GM12878 (cell line): ENCODE results near the gene POLR2B. TPM values are rescaled to one million over a fixed set of nuclear protein-coding genes. Genes with fewer than 3 reads are reported as not detected.

Source experiments
- ATAC-seq: fragments of 200-7000 bp; cut with Tn5 transposase; 3 replicates; pipeline ENCODE4 v1.9.1; 2020; ENCODE audit warnings: mild to moderate bottlenecking, moderate library complexity
- BruUV-seq: library from RNA; stranded (reverse); fragments of 400-500 nt; replicated peaks from 2 replicates; lab custom pipeline; 2021; lab: Mats Ljungman, UMichigan
- CTCF ChIA-PET: fragments of 300-600 bp; sonication (Branson Sonifier 250); formaldehyde crosslinking; extraction: SDS; loops from one replicate; lab custom pipeline; 2021; ENCODE audit warnings: inconsistent platforms; lab: Yijun Ruan, JAX
- POLR2A ChIA-PET: fragments of 350-600 bp; formaldehyde crosslinking; extraction: SDS; loops from one replicate; lab custom pipeline; 2021; ENCODE audit warnings: inconsistent platforms; lab: Charles Lee
- RAD21 ChIA-PET: fragments of 300-600 bp; sonication (Branson Sonifier 250); formaldehyde crosslinking; loops from one replicate; lab custom pipeline; 2023; ENCODE audit warnings: antibody characterized with exemption; ENCODE audit not compliant: unreplicated experiment; lab: Charles Lee
- SMC1A ChIA-PET: fragments of 300-600 bp; sonication (Branson Sonifier 250); formaldehyde crosslinking; loops from one replicate; lab custom pipeline; 2023; ENCODE audit not compliant: unreplicated experiment, uncharacterized antibody; lab: Charles Lee
- DNase-seq: peaks from one replicate; pipeline ENCODE4 v3.0.0-alpha.2; 2011; ENCODE audit warnings: low read depth, low spot score
- FAIRE-seq: peaks from 3 replicates; lab custom pipeline; 2011; peaks lifted over from hg19 to GRCh38; lab: Jason Lieb, UNC
- H2AFZ ChIP-seq: 2 replicates; pipeline ENCODE4 v1.6.0; 2011; ENCODE audit warnings: low read depth, low read length, control low read depth; ENCODE audit not compliant: control insufficient read depth
- H3K27ac ChIP-seq: 2 replicates; pipeline ENCODE4 v1.5.1; 2011; ENCODE audit warnings: control low read depth; ENCODE audit not compliant: control insufficient read depth, insufficient read depth
- H3K27me3 ChIP-seq, 2 experiments: replicated peaks in 1 of 2; 2 replicates each; pipeline versions ENCODE4 v1.6.0 to v1.6.1; 2011; ENCODE audit warnings: low read length in 1 of 2; ENCODE audit not compliant: control insufficient read depth in 2 of 2, insufficient read depth in 2 of 2
- H3K36me3 ChIP-seq, 2 experiments: 2 replicates each; pipeline ENCODE4 v1.5.1; 2011; ENCODE audit warnings: low read length in 1 of 2; ENCODE audit not compliant: control insufficient read depth in 2 of 2, insufficient read depth in 2 of 2
- H3K4me1 ChIP-seq: 2 replicates; pipeline ENCODE4 v1.6.1; 2011; ENCODE audit warnings: mild to moderate bottlenecking, low read length, moderate library complexity, mixed read lengths; ENCODE audit not compliant: control insufficient read depth, insufficient read depth
- H3K4me2 ChIP-seq: 2 replicates; pipeline ENCODE4 v1.6.0; 2011; ENCODE audit warnings: control low read depth; ENCODE audit not compliant: control insufficient read depth, insufficient read depth
- H3K4me3 ChIP-seq: fragments of 200-600 bp; sonication (generic); 2 replicates; pipeline ENCODE4 v1.5.1; 2016
- H3K79me2 ChIP-seq: 2 replicates; pipeline ENCODE4 v1.6.0; 2011; ENCODE audit warnings: low read length; ENCODE audit not compliant: control insufficient read depth, insufficient read depth
- H3K9ac ChIP-seq: 2 replicates; pipeline ENCODE4 v1.8.0; 2011; ENCODE audit warnings: low read length, control low read depth, mixed read lengths; ENCODE audit not compliant: control insufficient read depth, insufficient read depth
- H3K9me3 ChIP-seq: replicated peaks from 3 replicates; pipeline ENCODE4 v1.5.1; 2011; ENCODE audit warnings: mild to moderate bottlenecking, low read length; ENCODE audit not compliant: control insufficient read depth, insufficient read depth
- H4K20me1 ChIP-seq: 2 replicates; pipeline ENCODE4 v1.6.0; 2011; ENCODE audit not compliant: control insufficient read depth, insufficient read depth
- CBX5 ChIP-seq: sonication (generic); IDR thresholded peaks from 2 replicates; pipeline ENCODE4 v1.6.1; 2016; ENCODE audit warnings: low read depth, moderate library complexity, mild to moderate bottlenecking, inconsistent platforms
- EED ChIP-seq: sonication (generic); IDR thresholded peaks from 2 replicates; pipeline ENCODE4 v1.6.1; 2016; ENCODE audit warnings: antibody characterized with exemption, low read depth
- KAT2A ChIP-seq: conservative IDR thresholded peaks from 2 replicates; pipeline ENCODE4 v1.6.1; 2011; ENCODE audit warnings: low read depth, low read length; ENCODE audit not compliant: control insufficient read depth
- SREBF2 ChIP-seq: IDR thresholded peaks from 2 replicates; pipeline ENCODE4 v1.6.1; 2012; ENCODE audit warnings: mild to moderate bottlenecking, low read length
- SUPT20H ChIP-seq: IDR thresholded peaks from 2 replicates; pipeline ENCODE4 v1.6.1; 2011; ENCODE audit warnings: low read depth, mild to moderate bottlenecking, low read length, moderate library complexity, borderline replicate concordance; ENCODE audit not compliant: control insufficient read depth
- ZSCAN29 ChIP-seq: fragments of 450-650 bp; IDR thresholded peaks from 2 replicates; pipeline ENCODE4 v1.6.1; 2017; ENCODE audit warnings: mild to moderate bottlenecking, moderate library complexity
- in situ Hi-C: fragments of 300-500 bp; cut with MboI; formaldehyde crosslinking; loops from 9 replicates; pipeline ENCODE4 v1.14.3; 2018; ENCODE audit warnings: mixed read lengths
- intact Hi-C: fragments of 100-400 bp; cut with micrococcal nuclease; formaldehyde crosslinking; loops from one replicate; pipeline ENCODE4 v1.14.2; 2022; ENCODE audit not compliant: unreplicated experiment
- polyA plus RNA-seq, 11 experiments: library from polyadenylated mRNA; depleted of rRNA in 4 of 11; unstranded in 6 of 11; stranded (reverse) in 5 of 11; fragments of >200 nt; fragmentation: Nextera tagmentation in 4 of 11; fragmentation: Illumina TruSeq in 1 of 11; extraction: Ambion mirVana in 4 of 11; extraction: Trizol in 1 of 11; gene quantifications; 1 replicate in 1 of 11; 2 replicates in 10 of 11; pipeline versions ENCODE4 v1.2.1 to v1.2.3, GENCODE V29; 2011 to 2016; ENCODE audit warnings: inconsistent platforms in 2 of 11, missing spikeins in 2 of 11, low read depth in 1 of 11
- total RNA-seq, 4 experiments: library from RNA; depleted of rRNA in 3 of 4; stranded (reverse); fragments of >200 nt in 3 of 4; fragmentation: Illumina TruSeq in 1 of 4; extraction: Trizol in 1 of 4; gene quantifications; 2 replicates each; pipeline versions ENCODE4 v1.2.1 to v1.2.3, GENCODE V29; 2013 to 2021
- TF ChIP-seq, protein P1 (sequence below): fragments of 450-650 bp; IDR thresholded peaks from 2 replicates; pipeline ENCODE4 v1.6.1; 2017; ENCODE audit warnings: borderline replicate concordance

POLR2B gene
- total and polyA plus RNA-seq, 10 of the 15 experiments (the other 5 are each of a cell fraction or from before 2014, with no cell fraction given) = 46.0 to 183 (median 99.2) TPM

DNA sequence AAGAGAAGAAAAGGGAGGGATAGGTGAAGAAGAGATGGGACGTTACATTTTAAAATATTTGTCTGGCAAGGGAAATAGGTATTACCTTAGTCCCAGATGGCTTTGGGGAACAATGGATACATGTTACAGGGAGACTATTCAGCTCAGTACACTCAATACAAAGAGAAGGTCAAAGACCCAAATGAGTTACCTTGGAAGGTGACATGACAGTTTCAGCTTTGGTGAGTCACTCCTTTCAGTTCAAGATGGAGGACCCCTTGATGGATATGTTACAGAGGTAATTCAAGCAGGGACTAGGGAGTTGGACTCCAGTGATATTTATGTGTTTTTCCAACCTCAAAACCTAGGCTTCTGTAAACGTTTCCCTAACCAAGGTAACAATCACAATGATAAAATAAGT lies 6.3 kb upstream of the POLR2B start (continued):
- TF ChIP-seq, protein P1, sequence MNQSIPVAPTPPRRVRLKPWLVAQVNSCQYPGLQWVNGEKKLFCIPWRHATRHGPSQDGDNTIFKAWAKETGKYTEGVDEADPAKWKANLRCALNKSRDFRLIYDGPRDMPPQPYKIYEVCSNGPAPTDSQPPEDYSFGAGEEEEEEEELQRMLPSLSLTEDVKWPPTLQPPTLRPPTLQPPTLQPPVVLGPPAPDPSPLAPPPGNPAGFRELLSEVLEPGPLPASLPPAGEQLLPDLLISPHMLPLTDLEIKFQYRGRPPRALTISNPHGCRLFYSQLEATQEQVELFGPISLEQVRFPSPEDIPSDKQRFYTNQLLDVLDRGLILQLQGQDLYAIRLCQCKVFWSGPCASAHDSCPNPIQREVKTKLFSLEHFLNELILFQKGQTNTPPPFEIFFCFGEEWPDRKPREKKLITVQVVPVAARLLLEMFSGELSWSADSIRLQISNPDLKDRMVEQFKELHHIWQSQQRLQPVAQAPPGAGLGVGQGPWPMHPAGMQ = no peak
- TF ChIP-seq SREBF2 = no peak
- no peak for TF ChIP-seq KAT2A

DNA sequence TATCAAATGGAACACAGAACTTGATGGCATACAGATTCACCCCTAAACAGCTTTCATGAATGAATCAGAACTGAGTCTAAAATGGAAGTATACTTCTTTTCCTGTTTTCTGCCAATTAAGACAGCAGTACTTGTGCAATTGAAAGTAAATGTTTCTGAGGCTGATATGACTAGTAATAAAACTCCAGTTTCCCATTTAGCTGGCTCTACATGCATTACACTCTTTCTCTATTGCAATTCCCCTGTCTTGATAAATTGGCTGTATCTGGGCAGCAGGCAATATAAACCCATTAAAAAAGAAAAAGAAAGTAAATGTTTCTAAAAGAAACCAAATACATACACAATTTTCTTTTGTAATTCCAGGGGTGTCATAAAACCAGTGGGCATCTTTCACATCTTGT lies 5.9 kb upstream of the POLR2B start:
- TF ChIP-seq CBX5 (peak; percentile 63; the same call in 1 of the 2 replicates), EED (no peak), ZSCAN29 (no peak), SUPT20H (no peak)
- Histone ChIP-seq H3K36me3 (peaks cover 6 to 19% of the 10 kb centered on the region in 2 experiments), H2AFZ (no peak overlapping the region), H3K27ac (no peak overlapping the region), H3K79me2 (peaks cover 36% of the 10 kb centered on the region), H4K20me1 (peaks cover 6% of the 10 kb centered on the region; the same call in 1 of the 2 replicates), H3K9ac (no peak overlapping the region), H3K9me3 (peaks cover 14% of the 10 kb centered on the region), H3K4me2 (no peak overlapping the region), H3K4me1 (no peaks in the 10 kb centered on the region), H3K27me3 (no peaks in the 10 kb centered on the region), H3K4me3 (no peak overlapping the region)
- SMC1A ChIA-PET = interaction anchor here (0.8 kb wide), 1 partner anchor 9 kb away, joined by 3 read pairs; no protein-coding TSS in a partner anchor
- DNase-seq (no peak), ATAC-seq (no peak), FAIRE-seq (no peak)
- RAD21 ChIA-PET = interaction anchor here (0.6 kb wide), 1 partner anchor 179 kb away, joined by 5 read pairs; no protein-coding TSS in a partner anchor
- BruUV-seq = no TSS peak
- CTCF ChIA-PET = interaction anchor here (0.8 to 2.2 kb wide), 2 partner anchors 12 kb away, joined by 5 to 11 read pairs; no protein-coding TSS in a partner anchor
- in situ Hi-C loops = no loop called here
- intact Hi-C loops = no loop called here
- POLR2A ChIA-PET = no interaction called here
